ENCODE results near the gene PALLD.

Gene PALLD

DNA sequence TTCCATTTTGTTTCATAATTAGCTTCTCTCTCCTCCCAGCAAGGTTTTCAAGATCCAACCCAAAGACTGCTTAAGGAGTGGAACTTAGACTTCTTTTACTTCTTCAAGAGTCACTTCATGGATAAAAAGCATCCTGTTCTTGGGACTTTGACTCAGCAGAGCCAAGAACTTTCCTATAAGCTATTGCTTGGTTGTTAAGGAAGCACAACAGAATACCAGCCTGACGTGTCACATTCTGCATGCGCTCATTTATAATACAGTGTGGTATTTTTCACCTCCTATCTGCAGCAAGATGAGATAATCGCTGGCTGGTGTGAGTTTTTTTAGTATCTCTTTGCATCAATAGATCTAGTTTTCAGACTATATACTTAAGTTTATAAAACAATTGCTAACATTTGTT lies 152.1 kb downstream of the PALLD start:
- peak; percentile 83 for DNase-seq

DNA sequence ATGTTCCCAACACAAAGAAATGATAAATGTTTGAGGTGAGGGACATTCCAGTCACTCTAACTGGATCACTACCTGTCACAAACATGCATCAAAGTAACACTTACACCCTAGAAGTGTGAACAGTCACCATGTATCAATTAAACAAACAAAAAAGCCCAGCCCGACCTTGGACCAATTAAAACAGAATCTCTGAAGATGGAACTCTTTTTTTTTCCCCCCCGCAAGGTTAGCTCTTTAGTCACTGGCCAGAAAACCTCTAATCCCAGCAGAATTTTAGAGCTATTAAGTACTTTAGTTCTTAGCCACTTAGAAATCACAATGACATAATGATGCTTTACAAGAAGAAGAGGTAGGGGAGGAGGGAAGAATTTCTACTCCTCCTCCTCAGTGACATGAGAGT lies 154.5 kb downstream of the PALLD start:
- peak; percentile 61 for DNase-seq

DNA sequence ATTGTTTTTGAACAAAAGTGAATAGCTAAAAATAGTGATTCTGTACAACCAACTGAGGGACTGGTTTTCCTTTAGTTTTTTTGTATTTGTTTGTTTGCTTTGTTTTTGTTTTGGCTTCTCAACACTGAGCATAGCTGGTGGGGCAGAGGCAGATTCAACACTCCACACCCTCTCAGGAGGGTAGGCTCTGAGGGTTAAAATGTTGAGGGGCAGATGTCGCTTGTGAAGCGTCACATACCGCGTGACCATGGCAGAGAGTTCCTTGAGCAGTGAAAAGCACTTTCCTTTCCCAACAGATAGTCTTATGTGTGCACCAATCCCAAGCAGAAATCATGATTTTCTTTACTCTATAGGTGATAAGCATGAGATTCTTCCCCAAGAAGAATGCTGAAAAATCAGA lies 155.0 kb downstream of the PALLD start:
- DNase-seq, result no peak

DNA sequence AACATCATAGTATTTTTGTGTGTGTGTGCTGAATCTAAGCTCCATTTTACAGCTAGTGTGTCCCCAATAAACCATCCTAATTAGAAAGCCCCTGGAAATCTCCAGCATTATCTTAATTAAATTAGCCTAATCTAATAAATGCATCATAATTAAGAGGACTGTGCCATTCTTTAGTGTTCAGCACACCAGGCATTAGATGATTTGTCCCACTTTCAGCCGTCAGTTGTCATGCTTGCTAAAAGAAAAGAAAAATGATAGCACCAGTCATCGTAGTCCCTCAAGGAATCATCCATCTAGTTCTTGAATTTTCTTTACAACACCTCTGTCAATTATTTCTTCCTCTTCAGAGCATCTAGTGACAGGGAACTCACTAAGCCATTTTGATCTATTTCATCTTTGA lies 155.9 kb downstream of the PALLD start:
- no peak for DNase-seq

DNA sequence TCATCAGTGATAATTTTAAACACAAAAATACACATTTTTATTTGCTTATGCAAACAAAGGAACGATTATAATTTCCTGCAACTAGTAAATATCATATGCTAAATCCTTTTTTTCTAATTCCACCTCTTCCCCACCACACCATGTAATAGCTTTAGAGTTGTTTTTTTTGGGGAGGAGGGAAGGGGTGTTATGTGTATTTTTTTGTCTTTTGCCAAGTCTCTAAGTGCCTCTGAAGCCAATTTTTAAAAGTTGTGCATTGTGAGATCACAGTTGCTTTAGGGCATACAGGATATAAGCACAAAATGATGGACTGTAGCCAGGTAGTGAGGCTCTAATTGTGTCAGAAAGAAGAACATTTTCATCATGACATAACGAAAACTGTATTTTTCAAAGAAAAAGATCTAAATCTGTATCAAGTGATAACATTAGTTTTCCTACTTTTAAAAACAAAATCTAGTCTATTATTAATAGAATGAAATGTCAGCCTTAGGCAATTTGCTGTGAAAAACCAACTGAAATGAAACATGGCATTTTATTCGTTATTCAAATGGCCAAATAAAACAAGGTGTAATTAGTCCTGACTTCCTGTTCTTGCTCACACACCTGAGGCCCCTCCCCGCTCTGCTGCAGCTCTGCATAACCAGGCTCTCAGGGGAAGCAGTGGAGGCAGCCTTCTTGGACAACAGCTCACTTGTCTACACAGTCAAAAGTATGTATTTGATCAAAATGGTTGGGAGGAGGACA lies 157.4 kb downstream of the PALLD start:
- DNase-seq, result no peak

DNA sequence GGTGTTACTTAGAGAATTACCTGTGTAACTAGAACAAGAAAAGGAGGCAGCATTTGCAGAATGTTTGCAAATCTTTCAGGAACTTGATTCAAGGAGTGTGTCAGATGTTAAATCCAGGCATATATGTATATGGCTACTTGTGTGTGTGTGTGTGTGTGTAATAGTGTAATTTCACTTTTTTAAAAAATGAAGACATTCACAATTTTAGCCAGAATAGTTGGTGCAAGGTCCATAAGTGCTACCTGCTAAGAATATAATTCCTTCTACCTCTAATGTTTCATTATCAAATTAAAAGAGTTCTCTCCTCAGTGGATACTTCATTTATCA lies 158.0 kb downstream of the PALLD start:
- DNase-seq, result no peak

DNA sequence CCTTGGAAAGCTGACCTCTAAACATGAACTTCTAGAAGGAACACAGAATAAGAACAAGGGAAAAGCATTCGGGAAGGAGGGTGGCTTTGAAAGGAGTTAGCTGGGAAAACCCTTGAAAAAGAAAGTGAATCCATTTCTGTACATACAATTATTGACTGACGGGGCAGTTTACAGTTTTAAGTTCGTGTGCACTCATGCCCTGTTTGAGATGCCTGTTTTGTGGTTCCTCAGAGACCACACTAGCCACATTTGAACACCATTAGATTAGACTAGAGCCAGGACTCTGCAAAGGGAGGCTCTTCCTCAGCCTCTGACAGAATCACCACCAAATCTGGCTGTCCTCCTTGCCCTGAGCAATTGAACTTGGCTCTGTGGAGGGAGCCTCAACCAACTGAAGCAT lies 158.3 kb downstream of the PALLD start:
- DNase-seq, result no peak

DNA sequence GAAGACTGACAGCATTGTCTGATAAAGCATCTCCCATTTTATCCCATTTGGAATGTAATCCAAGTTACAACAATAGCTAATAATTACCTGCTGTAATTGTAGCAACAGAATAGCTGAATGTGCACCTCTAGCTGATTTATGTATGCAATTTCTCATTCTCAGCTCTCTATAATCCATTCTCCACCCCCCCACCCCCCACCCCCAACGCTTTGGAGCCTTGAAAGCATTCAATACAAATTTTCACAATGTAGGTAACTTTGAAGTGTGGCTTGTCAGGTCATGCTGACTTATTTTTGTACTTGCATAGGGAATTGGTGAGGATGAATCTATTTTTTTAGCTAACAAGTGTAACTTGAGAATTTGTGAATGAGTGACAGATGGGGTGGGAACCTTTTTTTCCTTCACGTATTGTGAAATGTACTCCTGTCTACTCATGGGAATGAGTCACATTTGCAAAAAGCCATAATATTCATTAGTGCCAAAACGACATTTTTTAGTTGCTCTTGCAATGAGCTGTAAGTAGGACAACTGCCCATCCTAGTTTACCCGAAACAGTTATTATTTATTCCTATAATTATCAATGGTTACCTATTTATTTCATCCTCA lies 159.3 kb downstream of the PALLD start:
- peak; percentile 88 for DNase-seq

DNA sequence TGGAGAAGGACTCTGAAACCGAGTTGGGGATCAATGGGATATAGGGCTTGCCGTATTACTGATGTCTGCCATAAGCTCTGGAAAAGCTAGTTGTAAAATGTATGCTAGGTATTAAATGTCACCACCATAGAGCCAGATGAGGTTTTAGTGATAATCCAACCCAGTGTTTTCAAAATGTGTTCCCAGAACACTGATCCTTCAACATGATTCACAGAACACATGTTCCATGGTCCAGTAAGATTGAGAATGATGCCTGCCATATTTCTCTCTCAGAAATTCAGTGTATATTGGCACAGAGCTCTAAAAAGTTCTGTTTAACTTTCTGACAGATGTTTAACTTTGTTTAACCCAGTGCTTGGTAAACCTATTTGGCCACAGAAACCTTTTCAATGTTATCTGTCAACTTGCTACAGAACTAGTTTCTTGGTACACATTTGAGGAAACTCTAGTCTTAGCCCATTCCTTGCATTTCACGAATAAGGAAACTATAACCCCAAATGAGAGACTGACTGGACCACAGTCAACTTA lies 160.2 kb downstream of the PALLD start:
- no peak for DNase-seq

DNA sequence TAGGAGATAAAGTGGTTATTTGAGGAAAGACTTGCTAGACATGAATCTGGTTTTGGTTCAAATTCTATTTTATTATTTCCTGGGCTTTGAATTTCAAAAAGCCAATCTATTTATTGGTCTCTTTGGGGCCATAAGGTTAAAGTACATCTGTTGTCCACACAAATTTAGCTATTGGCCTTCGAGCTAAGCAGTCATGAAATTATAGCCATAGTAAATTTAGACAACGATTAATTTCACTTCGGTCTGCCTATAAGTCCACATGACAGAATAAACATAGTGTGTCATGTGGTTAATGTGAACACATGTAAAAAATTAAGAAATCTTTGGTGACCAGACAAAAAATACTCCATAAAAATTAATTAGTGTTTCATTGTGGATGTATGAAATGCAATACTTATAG lies 161.9 kb downstream of the PALLD start:
- no peak for DNase-seq

DNA sequence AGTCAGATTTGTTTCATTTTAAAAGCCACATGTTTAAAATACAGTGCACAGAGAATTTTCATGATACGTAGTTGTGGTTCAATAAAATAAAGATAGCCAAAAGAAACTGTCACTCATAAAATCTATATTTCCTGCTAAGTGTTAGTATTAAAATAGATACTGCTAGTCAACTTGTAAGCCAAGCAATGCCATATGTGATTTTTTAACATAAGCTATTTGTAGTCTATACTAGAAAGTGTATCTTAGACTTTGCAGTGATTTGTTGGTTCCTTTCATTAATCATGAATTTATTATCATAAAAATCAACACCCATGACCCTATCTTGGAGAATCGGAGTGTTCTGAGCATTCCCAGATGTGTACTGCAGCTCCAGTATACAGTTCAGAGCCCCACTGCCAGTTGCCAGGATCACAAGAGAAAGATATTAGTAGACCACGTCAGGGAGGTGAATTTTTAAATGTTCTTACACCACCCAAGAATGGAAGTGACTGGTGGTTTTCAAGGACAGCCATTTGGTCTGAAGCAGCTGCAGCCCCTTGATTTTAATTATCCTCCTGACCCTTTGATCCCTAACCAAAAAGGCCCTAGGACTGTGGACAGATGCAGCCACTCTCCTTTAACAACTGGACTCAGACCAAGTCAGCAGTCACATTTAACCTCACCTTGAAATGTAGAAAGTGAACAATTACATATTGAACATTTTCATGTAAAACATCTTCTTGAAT lies 163.1 kb downstream of the PALLD start:
- no peak for DNase-seq

DNA sequence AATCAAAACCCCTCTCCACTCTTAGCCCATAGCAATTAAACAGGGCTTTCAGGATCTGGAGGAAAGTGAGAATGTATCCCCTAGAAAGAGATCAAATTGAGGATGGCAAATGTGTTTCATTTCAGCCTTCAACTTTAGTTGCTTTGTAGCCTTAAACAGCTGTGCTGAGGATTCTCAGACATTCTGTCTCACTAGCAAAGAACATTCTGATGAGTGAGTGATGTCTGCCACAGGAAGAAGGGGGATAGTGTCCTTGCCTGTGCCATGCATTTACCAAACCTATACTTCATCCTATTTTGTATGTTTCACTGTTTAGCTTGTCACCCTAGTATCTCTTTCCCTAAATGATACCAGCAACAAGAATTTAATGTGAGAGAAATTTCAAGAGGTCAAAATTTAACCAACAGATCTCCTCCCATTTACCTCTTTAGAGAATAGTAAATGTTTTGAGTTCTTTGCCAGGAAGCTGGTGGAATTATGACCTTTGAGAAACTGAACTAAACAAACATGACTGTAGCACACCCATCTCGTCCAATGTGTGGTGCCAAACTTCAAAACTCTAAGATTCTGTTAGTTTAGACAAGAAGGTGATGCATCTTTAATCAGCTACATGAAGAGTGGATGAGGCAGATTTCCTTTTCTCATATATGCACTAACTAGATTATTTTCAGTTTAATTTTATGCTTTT lies 165.6 kb downstream of the PALLD start:
- DNase-seq, result no peak

DNA sequence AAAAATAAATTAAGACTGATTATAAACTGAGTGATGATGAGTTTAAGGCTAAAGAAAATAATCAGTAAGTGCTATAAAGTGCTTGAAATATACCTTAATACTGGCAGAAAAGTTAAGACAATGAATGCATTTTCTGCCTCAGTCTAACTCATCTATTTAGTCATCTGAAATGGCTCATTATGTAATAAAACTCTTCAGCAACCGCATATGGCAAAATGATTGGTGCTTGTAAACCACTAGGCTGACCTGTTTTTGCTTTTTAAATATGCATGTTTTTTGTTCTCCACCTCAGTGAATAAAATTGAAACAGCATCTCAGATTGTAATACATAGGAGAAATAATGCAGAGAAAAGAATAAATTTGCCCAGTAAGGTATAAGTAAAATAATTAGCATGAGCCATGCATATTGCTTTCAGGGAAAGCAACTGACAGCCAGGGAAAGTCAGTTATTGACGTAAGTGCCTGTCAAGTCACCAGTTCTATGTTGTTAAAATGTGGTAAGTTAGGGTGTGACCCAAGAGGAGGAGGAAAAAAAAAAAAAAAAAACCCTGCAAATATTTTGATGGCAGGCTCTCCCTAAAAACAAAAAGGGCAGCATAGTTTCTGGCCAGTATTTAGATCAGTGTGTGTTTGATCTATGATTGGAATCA lies 167.5 kb downstream of the PALLD start:
- no peak for DNase-seq

DNA sequence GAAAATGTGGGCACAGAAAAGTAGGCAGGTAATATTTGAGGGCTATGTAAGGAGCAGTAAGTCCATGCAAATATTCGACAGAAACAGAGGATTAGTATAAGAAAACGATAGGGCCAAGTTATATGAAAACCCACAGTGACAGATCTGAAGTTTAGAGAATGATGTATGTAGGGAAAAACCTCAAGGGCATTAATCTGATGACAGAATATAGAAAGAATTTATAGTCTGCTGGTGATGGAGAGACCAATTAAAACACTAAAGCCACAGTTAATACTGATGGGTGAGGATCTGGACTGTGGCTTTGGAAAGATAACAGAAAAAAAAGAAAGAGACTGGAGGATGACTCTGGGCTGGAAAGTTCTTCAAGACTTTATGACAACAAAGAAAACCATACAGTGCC lies 169.7 kb downstream of the PALLD start:
- DNase-seq, result peak; percentile 90

DNA sequence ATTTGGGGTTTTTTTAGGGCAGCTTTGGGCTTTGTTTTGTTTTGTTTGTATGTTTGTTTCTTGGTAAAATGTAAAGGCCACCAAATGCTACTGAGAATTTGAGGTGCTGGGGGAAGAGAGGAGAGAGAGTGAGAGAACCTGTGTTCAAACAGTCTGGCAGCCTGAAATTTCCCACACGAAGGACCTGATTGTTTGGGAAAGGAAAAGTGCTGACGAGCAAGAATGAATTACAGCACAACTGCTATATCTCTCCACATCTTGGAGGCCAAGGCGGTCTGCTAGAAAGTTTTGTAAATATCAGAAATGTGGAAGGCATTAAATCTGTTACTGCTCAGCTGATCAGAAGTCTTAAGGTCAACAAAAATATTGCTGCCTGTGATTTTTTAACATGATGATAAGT lies 170.5 kb downstream of the PALLD start:
- DNase-seq, result no peak

DNA sequence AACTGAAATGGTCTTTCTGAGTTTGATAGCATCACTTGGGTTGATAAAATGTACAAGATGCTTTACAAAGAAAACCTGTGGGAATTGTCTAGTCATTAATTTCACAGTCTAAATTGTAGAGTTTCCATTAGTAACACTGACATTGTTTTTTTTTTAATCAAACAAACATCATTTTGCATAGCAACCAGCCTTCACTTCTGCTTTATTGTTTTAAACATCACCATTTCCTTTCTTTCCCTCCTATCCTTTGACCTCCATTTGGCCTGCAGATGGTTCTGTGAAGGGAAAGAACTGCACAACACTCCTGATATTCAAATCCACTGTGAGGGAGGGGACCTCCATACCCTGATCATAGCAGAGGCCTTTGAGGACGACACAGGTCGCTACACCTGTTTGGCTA lies 171.1 kb downstream of the PALLD start:
- no peak for DNase-seq

DNA sequence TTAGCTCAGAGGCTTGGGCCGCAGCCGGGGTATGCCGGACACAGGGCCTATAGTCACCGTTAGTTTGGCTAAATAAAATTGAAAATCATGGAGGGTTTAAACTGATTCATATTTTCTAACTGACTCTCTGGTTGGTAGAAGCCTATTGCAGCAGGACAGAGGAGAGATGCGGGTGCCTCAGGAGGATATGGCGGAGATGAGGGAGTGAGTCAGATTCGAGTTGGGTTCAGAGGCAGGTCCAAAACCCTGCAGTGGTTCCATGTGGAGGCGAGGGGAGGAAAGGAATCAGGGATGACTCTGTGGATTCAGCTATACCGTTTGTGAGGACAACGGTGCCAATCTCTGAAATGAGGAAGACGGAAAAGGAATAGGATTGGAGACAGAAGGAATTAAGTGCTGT lies 176.6 kb downstream of the PALLD start:
- DNase-seq, result no peak

DNA sequence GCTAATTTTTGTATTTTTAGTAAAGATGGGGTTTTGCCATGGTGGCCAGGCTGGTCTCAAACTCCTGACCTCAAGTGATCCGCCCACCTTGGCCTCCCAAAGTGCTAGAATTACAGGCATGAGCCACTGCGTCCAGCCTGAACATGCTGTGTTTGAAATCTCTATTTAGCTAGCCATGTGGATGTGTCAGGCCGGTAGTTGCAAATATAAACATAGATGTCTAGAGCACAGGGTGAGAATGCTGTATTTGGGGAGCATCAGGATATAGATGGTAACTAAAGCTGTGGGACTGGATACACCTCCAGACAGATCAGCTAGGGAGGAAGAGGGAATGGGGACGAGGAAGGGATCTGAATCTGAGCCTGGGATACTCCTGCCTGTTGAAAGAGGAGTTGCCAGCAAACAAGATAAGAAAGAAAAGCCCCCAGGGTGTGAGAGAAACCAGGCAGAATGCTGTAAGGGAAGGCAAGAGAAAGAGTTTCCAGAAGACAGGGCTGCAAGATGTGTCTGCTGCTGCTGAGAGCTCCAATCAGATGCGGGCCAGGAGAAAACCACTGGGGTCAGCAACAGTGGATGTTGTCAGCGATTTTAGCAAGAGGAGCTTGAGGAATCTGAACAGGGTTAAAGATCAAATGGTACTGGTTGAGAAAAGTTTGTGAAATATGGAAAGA lies 177.4 kb downstream of the PALLD start:
- DNase-seq, result no peak

DNA sequence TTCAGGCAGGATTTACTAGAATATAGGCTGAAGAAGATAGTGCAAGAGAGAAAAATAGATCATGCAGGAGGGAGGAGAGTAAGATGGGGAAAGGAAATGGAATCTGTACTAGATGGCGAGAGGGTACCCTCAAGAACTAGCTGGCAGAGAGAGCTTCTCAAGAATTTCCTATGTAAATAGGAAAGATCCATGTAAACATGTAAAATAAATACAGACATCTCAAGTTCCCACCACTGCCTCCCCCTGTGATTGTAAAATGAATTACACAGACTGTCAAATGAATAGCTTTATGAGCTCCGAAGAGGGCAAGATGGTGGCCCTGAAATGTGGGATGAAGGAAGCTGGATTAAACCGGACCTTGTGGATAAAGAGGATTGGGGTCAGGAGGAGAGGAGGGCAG lies 178.0 kb downstream of the PALLD start:
- DNase-seq, result peak; percentile 29

DNA sequence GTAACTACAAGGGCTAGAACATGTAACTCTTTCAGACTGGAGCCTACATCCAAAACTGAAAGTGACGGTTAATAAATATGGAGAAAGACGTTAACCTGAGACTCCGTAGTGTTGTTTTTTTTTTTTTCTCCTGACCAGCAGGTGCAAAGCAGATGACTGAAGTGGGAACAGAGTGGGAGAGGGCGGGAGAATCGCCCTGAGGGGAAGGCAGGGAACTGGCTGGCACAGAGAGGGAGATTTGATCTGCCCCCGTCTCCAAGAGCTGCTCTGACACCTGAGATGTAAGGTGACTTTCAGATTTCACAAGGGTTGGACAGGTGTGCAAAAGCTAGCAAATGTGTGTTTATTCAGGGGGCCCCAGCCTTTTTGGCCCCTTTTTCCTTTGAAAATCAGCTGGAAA lies 180.2 kb downstream of the PALLD start:
- DNase-seq, result no peak

DNA sequence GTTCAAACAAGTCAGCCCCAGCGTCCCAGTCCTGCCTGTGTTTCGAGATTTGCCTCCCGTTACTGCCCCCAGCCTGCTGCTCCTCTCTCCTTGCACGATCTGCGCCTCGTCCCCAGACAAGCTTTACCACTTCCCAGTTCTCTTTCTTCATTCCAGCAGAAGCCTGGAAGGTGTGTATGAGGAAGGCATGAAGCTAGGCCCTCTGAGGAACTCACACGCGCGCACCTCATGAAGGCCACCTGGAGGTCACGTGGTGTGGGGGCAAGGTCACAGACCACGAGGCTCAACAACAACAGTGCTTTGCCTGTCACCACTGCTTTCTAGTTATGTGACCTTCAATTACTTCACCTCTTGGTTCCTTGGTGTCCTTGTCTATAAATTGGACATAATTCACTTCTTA lies 181.0 kb downstream of the PALLD start:
- no peak for DNase-seq

DNA sequence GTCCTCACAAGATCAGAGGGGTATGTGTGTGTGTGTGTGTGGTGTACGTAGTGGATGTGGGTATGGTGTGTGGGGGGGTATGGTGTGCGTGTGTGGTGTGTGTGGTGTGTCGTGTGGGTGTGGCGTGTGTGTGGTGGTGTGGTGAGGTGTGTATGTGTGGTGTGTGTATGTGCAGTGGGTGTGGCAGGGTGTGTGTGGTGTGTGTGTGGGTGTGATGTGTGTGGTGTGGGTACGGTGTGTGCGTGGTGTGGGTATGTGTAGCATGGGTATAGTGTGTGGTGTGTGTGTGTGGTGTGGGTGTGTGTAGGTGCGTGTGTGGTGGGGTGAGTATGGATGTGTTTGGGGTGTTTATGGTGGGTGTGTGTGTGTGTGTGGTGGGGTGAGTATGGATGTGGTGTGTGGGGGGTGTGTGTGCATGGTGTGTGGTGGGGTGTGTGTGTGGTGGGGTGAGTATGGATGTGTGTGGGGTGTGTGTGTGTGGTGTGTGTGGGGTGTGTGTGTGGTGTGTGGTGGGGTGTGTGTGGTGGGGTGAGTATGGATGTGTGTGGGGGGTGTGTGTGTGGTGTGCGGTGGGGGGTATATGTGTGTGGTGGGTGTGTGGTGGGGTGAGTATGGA lies 182.0 kb downstream of the PALLD start:
- DNase-seq, result no peak
